Measurements from ENCODE around the gene CPT1C.

The CPT1C gene

GRCh38 chr19:49690656-49691242, at the start of gene CPT1C:
Gene CPT1C (plus strand): TSS chr19:49691116. CDS start chr19:49692253, 1,137 bp downstream.
- DNase-seq (ENCODE audit: low read depth): peak; percentile 61

- peak; percentile 100 for DNase-seq (ENCODE audit: low read depth)
These were observed 49.0 kb upstream of the CPT1C start, which contains the start of gene SCAF1 for GRCh38 chr19:49641688-49642491. Gene SCAF1 (plus strand): TSS chr19:49642209. CDS start chr19:49645027, 2,818 bp downstream.

- no peak for DNase-seq (ENCODE audit: low read depth)
These were observed 48.4 kb upstream of the CPT1C start for GRCh38 chr19:49642492-49643035.

GRCh38 chr19:49643466-49643865, 47.5 kb upstream of the CPT1C start:
- DNase-seq (ENCODE audit: low read depth): no peak

- no peak for DNase-seq (ENCODE audit: low read depth)
These were observed 45.3 kb upstream of the CPT1C start for GRCh38 chr19:49645592-49645991.

GRCh38 chr19:49645995-49646394, 44.9 kb upstream of the CPT1C start:
- no peak for DNase-seq (ENCODE audit: low read depth)

- DNase-seq (ENCODE audit: low read depth): no peak
These were observed 44.3 kb upstream of the CPT1C start for GRCh38 chr19:49646586-49646985.

- no peak for DNase-seq (ENCODE audit: low read depth)
These were observed 39.7 kb upstream of the CPT1C start for GRCh38 chr19:49651029-49651819.

GRCh38 chr19:49651820-49652550, 38.9 kb upstream of the CPT1C start:
- DNase-seq (ENCODE audit: low read depth): no peak

GRCh38 chr19:49652551-49653465, 38.1 kb upstream of the CPT1C start:
- DNase-seq (ENCODE audit: low read depth): no peak

- DNase-seq (ENCODE audit: low read depth): no peak
These were observed 37.5 kb upstream of the CPT1C start for GRCh38 chr19:49653466-49653806.

GRCh38 chr19:49654581-49654980, 36.3 kb upstream of the CPT1C start:
- DNase-seq (ENCODE audit: low read depth): no peak

GRCh38 chr19:49655570-49656455, 35.1 kb upstream of the CPT1C start:
- no peak for DNase-seq (ENCODE audit: low read depth)

- no peak for DNase-seq (ENCODE audit: low read depth)
These were observed 34.3 kb upstream of the CPT1C start for GRCh38 chr19:49656456-49657109.

GRCh38 chr19:49657493-49658138, 33.3 kb upstream of the CPT1C start:
- no peak for DNase-seq (ENCODE audit: low read depth)

GRCh38 chr19:49658139-49658517, 32.8 kb upstream of the CPT1C start:
- DNase-seq (ENCODE audit: low read depth): no peak

GRCh38 chr19:49658566-49659442, 32.1 kb upstream of the CPT1C start:
- DNase-seq (ENCODE audit: low read depth): no peak
